ENCODE data around the gene PCDHGC4.

Gene PCDHGC4

GRCh38 chr5:141532726-141533125 is 47.9 kb downstream of the PCDHGC4 start:
- no peak for DNase-seq

GRCh38 chr5:141533897-141534296 is 49.1 kb downstream of the PCDHGC4 start:
- no peak for DNase-seq

- no peak for DNase-seq
These were observed 49.8 kb downstream of the PCDHGC4 start for GRCh38 chr5:141534492-141535213.
